Activated CD8-positive, alpha-beta memory T cell treated with anti-CD3 and anti-CD28 coated beads, Interleukin-2, amount 10 ng/mL, durations not matched to agents 7 days and 5 days (primary cell): Measurements from ENCODE around the gene TMEM271. TPM values are rescaled to one million over a fixed set of nuclear protein-coding genes. Genes with fewer than 3 reads are reported as not detected.

Experiments used
- ATAC-seq: fragments of 150-1000 bp; cut with Tn5 transposase; one replicate; pipeline ENCODE4 v1.10.0; 2021; ENCODE audit warnings: moderate library complexity
- CTCF ChIA-PET: fragments of 350-600 bp; sonication (Branson Sonifier 250); formaldehyde crosslinking; loops from one replicate; lab custom pipeline; 2021; ENCODE audit warnings: antibody characterized with exemption; lab: Charles Lee
- DNase-seq: peaks from one replicate; pipeline ENCODE4 v3.0.0-alpha.2; 2020
- H3K27ac Mint-ChIP-seq: one replicate; pipeline ENCODE4 v1.8.0; 2021; ENCODE audit warnings: mild to moderate bottlenecking, mixed read lengths
- H3K27me3 Mint-ChIP-seq: one replicate; pipeline ENCODE4 v1.8.0; 2021; ENCODE audit warnings: mixed read lengths
- H3K36me3 Mint-ChIP-seq: one replicate; pipeline ENCODE4 v1.8.0; 2021; ENCODE audit warnings: mild to moderate bottlenecking, mixed read lengths
- H3K4me1 Mint-ChIP-seq: one replicate; pipeline ENCODE4 v1.8.0; 2021; ENCODE audit warnings: mixed read lengths
- H3K4me3 Mint-ChIP-seq: one replicate; pipeline ENCODE4 v1.8.0; 2021; ENCODE audit warnings: mild to moderate bottlenecking, moderate library complexity, mixed read lengths
- H3K9me3 Mint-ChIP-seq: one replicate; pipeline ENCODE4 v1.8.0; 2022; ENCODE audit warnings: low read depth, mixed read lengths
- total RNA-seq, 2 experiments: library from RNA; stranded (reverse); gene quantifications; one replicate each; pipeline ENCODE4 v1.2.3, GENCODE V29; 2021

The TMEM271 gene
- total RNA-seq, 2 experiments from 2014 or later: not detected

GRCh38 chr4:534576-535151 lies 41.4 kb downstream of the TMEM271 start:
- Mint-ChIP-seq H3K27ac (no peak overlapping the region), H3K4me1 (no peaks in the 10 kb centered on the region), H3K9me3 (peaks cover 7% of the 10 kb centered on the region), H3K4me3 (no peak overlapping the region), H3K36me3 (peaks cover 89% of the 10 kb centered on the region), H3K27me3 (no peaks in the 10 kb centered on the region)
- CTCF ChIA-PET: no interaction called here
- DNase-seq (no peak), ATAC-seq (no peak)

DNA sequence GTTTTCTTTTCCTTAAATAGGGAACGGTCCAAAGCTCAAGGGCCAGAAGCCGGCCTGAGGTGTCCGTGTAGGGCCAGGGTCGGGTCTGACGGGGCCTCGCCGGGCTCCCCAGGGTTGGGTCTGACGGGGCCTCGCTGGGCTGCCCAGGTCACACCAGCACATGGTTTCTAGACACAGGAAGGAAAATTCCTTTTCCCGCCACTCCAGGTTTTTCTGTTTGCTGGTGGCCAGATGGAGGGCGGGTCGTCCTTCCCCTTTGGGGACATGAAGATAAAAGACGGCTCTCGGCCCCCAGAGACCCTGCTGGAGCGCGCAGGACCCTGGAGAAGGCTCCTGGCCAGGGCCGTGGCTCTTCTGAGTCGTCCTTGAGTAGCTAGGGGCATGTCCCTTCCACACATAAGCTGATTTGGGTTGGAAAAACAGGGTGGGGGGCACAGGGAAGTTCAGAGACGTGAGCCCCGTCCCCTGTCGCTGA lies 42.0 kb downstream of the TMEM271 start:
- Mint-ChIP-seq H3K27ac (no peak overlapping the region), H3K4me3 (no peak overlapping the region), H3K36me3 (peaks cover 88% of the 10 kb centered on the region), H3K4me1 (no peaks in the 10 kb centered on the region), H3K9me3 (peaks cover 7% of the 10 kb centered on the region), H3K27me3 (no peaks in the 10 kb centered on the region)
- no peak for ATAC-seq
- CTCF ChIA-PET: no interaction called here
- no peak for DNase-seq

- H3K36me3 Mint-ChIP-seq: peaks cover 86% of the 10 kb centered on the region
- no peak overlapping the region for H3K4me3 Mint-ChIP-seq
- peaks cover 7% of the 10 kb centered on the region for H3K9me3 Mint-ChIP-seq
- CTCF ChIA-PET: no interaction called here
- no peaks in the 10 kb centered on the region for H3K4me1 Mint-ChIP-seq
- ATAC-seq (no peak), DNase-seq (no peak)
- H3K27me3 Mint-ChIP-seq: no peaks in the 10 kb centered on the region
- H3K27ac Mint-ChIP-seq: no peak overlapping the region
Observed at GRCh38 chr4:533318-534100, 42.6 kb downstream of the TMEM271 start.

- CTCF ChIA-PET: no interaction called here
- no peak overlapping the region for H3K27ac Mint-ChIP-seq
- H3K27me3 Mint-ChIP-seq: no peaks in the 10 kb centered on the region
- H3K4me3 Mint-ChIP-seq: no peak overlapping the region
- H3K4me1 Mint-ChIP-seq: no peaks in the 10 kb centered on the region
- peaks cover 89% of the 10 kb centered on the region for H3K36me3 Mint-ChIP-seq
- no peak for DNase-seq
- no peak for ATAC-seq
- peaks cover 7% of the 10 kb centered on the region for H3K9me3 Mint-ChIP-seq
Observed at GRCh38 chr4:532588-533317, 43.3 kb downstream of the TMEM271 start.

GRCh38 chr4:531721-532565 lies 44.2 kb downstream of the TMEM271 start:
- DNase-seq: no peak
- H3K27me3 Mint-ChIP-seq: no peaks in the 10 kb centered on the region
- peaks cover 89% of the 10 kb centered on the region for H3K36me3 Mint-ChIP-seq
- ATAC-seq: no peak
- H3K4me1 Mint-ChIP-seq: no peaks in the 10 kb centered on the region
- H3K27ac Mint-ChIP-seq: no peak overlapping the region
- H3K4me3 Mint-ChIP-seq: no peak overlapping the region
- H3K9me3 Mint-ChIP-seq: peaks cover 7% of the 10 kb centered on the region
- CTCF ChIA-PET: no interaction called here

GRCh38 chr4:531076-531475 lies 45.0 kb downstream of the TMEM271 start:
- H3K36me3 Mint-ChIP-seq: peaks cover 88% of the 10 kb centered on the region
- no peak overlapping the region for H3K4me3 Mint-ChIP-seq
- no peak overlapping the region for H3K27ac Mint-ChIP-seq
- DNase-seq (no peak), ATAC-seq (no peak)
- peaks cover 7% of the 10 kb centered on the region for H3K9me3 Mint-ChIP-seq
- no peaks in the 10 kb centered on the region for H3K27me3 Mint-ChIP-seq
- CTCF ChIA-PET: no interaction called here
- no peaks in the 10 kb centered on the region for H3K4me1 Mint-ChIP-seq

- Mint-ChIP-seq H3K4me1 (no peaks in the 10 kb centered on the region), H3K36me3 (peaks cover 86% of the 10 kb centered on the region), H3K27me3 (no peaks in the 10 kb centered on the region), H3K27ac (no peak overlapping the region), H3K4me3 (no peak overlapping the region), H3K9me3 (peaks cover 10% of the 10 kb centered on the region)
- CTCF ChIA-PET: no interaction called here
- no peak for DNase-seq
- no peak for ATAC-seq
Observed at GRCh38 chr4:530017-530781, 45.9 kb downstream of the TMEM271 start.

DNA sequence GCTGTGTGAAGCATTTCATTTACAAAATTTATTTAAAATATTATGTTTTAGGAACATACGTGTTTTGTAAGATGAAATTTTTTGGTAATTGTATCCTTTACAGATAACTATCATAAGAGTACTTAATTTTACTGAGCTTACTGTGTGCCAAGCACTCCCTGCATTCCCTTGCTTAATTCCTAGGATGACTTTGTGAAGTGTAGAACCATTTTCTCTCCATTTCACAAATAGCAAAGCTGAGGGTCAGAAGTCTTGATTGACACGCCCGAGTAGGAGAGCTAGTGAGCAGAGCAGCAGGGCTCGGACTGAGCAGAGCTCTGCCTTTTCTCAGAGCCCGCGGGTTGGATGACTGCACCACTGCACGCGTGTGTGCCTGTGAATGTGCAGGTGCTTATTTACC lies 46.5 kb downstream of the TMEM271 start:
- DNase-seq: no peak
- Mint-ChIP-seq H3K9me3 (peaks cover 8% of the 10 kb centered on the region), H3K4me3 (no peak overlapping the region), H3K27ac (no peak overlapping the region), H3K27me3 (no peaks in the 10 kb centered on the region), H3K36me3 (peaks cover 86% of the 10 kb centered on the region), H3K4me1 (no peaks in the 10 kb centered on the region)
- CTCF ChIA-PET: no interaction called here
- ATAC-seq: no peak

GRCh38 chr4:528835-529234 lies 47.3 kb downstream of the TMEM271 start:
- ATAC-seq (no peak), DNase-seq (no peak)
- H3K27me3 Mint-ChIP-seq: no peaks in the 10 kb centered on the region
- H3K36me3 Mint-ChIP-seq: peaks cover 88% of the 10 kb centered on the region
- H3K9me3 Mint-ChIP-seq: peaks cover 8% of the 10 kb centered on the region
- no peaks in the 10 kb centered on the region for H3K4me1 Mint-ChIP-seq
- H3K27ac Mint-ChIP-seq: no peak overlapping the region
- no peak overlapping the region for H3K4me3 Mint-ChIP-seq
- CTCF ChIA-PET: no interaction called here

DNA sequence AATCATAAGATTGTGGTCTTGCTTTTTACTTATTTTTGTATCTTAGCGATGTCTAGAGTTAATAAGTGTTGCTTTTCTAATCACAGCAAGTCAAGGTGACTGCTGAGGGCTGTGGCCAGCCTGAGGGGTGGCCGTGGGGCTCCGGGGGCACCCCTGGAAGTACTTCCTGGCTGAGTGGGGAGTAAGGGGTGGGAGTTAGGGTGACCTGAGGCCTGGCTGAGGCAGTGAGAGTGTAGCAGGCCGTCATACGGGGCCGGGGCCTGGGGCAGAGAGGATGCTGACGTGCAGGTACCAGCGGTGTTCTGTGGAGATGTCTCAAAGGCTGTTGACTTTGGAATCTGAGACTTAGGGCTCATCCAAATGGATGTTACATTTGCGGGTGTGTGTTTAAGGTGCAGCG lies 47.8 kb downstream of the TMEM271 start:
- no peaks in the 10 kb centered on the region for H3K27me3 Mint-ChIP-seq
- CTCF ChIA-PET: no interaction called here
- no peaks in the 10 kb centered on the region for H3K4me1 Mint-ChIP-seq
- peaks cover 86% of the 10 kb centered on the region for H3K36me3 Mint-ChIP-seq
- H3K9me3 Mint-ChIP-seq: peaks cover 8% of the 10 kb centered on the region
- ATAC-seq: no peak
- H3K27ac Mint-ChIP-seq: no peak overlapping the region
- no peak overlapping the region for H3K4me3 Mint-ChIP-seq
- no peak for DNase-seq

- no peak for ATAC-seq
- H3K4me3 Mint-ChIP-seq: no peak overlapping the region
- peaks cover 3% of the 10 kb centered on the region for H3K9me3 Mint-ChIP-seq
- H3K4me1 Mint-ChIP-seq: no peaks in the 10 kb centered on the region
- H3K27ac Mint-ChIP-seq: no peak overlapping the region
- DNase-seq: no peak
- peaks cover 84% of the 10 kb centered on the region for H3K36me3 Mint-ChIP-seq
- CTCF ChIA-PET: no interaction called here
- no peaks in the 10 kb centered on the region for H3K27me3 Mint-ChIP-seq
Observed at GRCh38 chr4:526971-527460, 49.1 kb downstream of the TMEM271 start.

GRCh38 chr4:526189-526909 lies 49.7 kb downstream of the TMEM271 start:
- ATAC-seq: no peak
- Mint-ChIP-seq H3K9me3 (peaks cover 3% of the 10 kb centered on the region), H3K27me3 (no peaks in the 10 kb centered on the region), H3K27ac (no peak overlapping the region), H3K36me3 (peaks cover 85% of the 10 kb centered on the region), H3K4me1 (no peaks in the 10 kb centered on the region), H3K4me3 (no peak overlapping the region)
- CTCF ChIA-PET: no interaction called here
- DNase-seq: no peak
